Stimulated activated CD4-positive, alpha-beta T cell treated with anti-CD3 and anti-CD28 coated beads, TNF-alpha, amount 100 ng/mL, for 24 hours (primary cell): Measurements from ENCODE around the gene ALX1.

Experiments used
- DNase-seq, 3 experiments: peaks; one replicate each; pipeline ENCODE4 v3.0.0-alpha.2; 2020; ENCODE audit warnings: low read depth in 3 of 3

ALX1 gene

GRCh38 chr12:85280165-85280983, at the start of gene ALX1:
ALX1 (plus strand) TSS chr12:85280220; CDS start chr12:85280262, 42 bp downstream.
- no peak for DNase-seq

DNA sequence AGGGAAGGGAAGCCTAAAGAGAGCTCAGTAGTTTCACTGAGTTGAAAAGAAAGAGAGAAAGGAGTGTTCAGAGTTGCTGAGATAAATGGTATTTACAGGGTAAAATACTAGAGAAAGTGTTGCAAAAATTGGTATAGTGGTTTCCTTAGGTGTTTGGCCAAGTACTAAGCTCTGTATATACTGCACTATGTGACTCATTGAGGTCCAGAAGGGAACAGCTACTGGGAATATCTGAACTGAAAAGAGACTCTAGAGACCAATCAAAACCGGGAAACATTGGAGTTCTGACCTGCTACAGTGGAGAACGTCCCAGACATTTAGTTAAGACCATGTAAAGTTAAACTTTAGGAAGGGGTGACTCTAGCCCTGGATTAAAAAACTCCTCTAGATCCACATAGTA, 42.7 kb upstream of the ALX1 start:
- no peak for DNase-seq

DNA sequence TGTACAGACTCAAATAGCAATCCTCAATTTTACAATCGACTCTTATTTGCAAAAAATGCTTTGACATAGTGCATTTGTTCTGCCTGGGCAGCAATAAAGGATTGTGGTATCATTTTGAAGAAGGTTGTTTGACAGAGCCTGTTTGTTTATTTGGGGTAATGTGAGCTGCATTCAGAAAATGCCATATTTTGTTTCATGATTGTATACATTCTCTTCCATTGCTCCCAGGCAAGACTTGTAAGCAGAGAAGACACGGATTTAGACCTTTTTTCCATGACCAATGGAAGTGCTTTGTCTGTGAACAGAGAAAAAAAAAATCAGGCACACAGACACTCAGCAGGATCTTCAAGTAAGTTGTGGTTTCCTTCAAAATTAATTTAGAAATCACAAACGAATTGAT, 35.5 kb upstream of the ALX1 start:
- DNase-seq, result no peak

- DNase-seq, result no peak
These were observed 26.2 kb upstream of the ALX1 start for GRCh38 chr12:85253853-85254252.

- no peak for DNase-seq
These were observed 22.3 kb upstream of the ALX1 start for GRCh38 chr12:85257671-85258070.

DNA sequence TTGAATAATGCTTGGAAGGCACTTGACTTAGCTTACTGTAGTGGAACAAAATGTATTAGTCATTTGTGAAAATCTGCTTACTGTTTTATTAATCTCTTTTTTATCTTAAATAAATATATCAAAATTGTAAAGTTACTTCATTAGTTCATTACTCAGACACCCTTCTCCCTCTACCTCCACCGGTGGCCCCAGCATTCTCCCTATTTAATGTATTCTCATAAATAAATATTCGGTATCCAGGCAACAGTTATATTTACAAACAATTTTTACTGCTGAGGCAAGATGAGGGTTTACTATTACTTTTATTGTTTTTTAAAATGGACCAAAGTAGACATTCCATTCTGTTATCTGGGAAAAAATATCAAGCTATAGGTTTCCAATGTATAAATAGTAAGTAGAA, 19.6 kb upstream of the ALX1 start:
- no peak for DNase-seq

- DNase-seq, result no peak
These were observed 19.1 kb upstream of the ALX1 start for GRCh38 chr12:85260896-85261295.

DNA sequence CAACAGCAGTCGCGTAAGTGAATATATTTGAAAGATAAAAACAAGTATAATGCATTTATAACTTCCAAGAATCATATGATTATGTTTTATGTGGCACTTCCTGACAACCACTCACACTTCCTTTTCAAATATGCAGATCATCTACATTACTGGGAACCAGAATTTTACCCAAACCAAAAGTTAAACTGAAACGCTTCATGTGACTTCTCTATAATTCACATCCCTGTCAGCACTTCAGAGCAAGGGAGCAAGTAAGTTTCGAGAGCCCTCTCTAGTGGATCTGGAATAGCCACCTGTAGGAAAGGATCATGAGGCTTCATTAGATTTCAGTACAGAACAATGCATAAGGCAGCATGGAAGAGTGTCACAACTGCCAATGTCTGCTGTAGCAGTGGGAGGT, 13.7 kb upstream of the ALX1 start:
- no peak for DNase-seq

GRCh38 chr12:85273381-85274314, 6.4 kb upstream of the ALX1 start:
- no peak for DNase-seq

DNA sequence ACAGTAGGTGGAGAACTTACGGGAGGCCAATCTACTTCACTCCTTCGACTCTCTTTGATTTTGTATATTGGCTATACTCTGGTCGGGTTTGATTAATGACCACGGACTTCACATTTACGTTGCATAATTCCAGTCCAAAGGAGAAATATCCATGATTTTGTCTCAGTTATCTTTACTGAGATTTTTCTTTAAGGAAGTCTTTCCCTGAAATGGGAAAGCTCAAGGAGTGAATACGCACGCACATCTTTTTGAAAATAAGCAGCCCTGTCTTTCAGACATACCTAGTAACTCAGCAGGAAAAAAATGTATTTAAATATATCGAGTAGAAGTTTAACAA, 5.7 kb upstream of the ALX1 start:
- no peak for DNase-seq

DNA sequence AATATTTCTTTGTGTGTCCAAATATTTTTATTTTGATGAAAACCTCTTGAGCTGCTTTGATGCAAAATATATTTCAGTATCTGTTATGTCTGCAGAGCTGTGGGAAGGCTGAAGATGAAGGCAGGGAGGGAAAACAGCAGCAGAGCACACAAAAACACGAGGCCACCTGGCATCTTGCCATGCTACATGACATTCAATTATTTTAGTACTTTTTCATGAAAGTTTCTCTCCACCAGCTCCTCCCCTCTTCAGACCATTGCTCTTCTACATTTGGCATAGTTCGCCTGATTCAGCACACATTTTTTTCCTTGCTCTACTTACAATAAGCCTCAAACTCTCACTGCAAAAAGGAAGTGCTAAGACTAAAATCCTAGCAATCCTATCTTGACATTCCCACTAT, 4.6 kb upstream of the ALX1 start:
- DNase-seq, result no peak

- no peak for DNase-seq
These were observed 2.8 kb upstream of the ALX1 start for GRCh38 chr12:85277191-85277590.

- no peak for DNase-seq
These were observed 2.0 kb upstream of the ALX1 start for GRCh38 chr12:85277900-85278597.

GRCh38 chr12:85278598-85279448, 1.2 kb upstream of the ALX1 start:
- no peak for DNase-seq

GRCh38 chr12:85279449-85280164, 413 bp upstream of the ALX1 start:
- no peak for DNase-seq

- DNase-seq, result no peak
These were observed 1.1 kb downstream of the ALX1 start for GRCh38 chr12:85280984-85281630.

DNA sequence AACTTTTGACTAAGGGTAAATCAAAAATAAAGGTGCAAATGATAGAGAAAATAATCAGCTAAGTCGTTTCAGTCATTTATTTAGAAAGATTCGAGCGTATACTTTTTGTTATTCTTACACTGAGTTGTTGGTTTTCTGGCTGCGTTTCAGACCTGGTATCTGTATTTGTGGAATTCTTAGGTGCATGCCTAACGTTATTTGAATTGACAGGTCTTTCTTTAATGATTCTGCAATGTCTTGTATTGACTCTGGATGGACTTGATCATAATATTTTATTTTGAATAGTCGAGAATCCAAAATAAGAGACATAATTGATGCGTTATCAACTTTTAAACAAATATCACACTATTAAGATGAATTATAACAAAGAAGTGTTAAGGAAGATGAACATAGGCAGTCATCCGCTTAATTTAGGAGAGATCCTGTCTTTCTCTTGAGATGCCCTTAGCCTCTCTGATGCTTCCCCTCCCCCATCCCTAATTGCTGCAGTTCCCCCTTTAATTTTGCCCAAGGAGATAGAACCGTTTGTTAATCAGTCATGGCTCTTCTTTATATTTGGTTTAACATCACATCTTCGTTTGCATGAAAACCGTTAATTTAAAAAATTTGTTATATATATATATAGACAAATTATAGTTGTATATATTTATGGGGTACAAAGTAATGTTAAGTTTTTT, 1.8 kb downstream of the ALX1 start:
- no peak for DNase-seq

DNA sequence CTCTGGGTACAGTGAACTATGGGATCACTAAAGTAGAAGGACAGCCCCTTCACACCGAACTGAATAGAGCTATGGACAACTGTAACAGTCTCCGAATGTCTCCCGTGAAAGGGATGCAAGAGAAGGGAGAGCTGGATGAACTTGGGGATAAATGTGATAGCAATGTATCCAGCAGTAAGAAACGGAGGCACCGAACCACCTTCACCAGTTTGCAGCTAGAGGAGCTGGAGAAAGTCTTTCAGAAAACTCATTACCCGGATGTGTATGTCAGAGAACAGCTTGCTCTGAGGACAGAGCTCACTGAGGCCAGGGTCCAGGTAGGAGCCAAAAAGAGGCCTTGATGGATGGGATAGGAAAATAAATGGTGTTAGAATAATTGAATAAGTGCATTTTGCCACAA, 3.5 kb downstream of the ALX1 start:
- no peak for DNase-seq

DNA sequence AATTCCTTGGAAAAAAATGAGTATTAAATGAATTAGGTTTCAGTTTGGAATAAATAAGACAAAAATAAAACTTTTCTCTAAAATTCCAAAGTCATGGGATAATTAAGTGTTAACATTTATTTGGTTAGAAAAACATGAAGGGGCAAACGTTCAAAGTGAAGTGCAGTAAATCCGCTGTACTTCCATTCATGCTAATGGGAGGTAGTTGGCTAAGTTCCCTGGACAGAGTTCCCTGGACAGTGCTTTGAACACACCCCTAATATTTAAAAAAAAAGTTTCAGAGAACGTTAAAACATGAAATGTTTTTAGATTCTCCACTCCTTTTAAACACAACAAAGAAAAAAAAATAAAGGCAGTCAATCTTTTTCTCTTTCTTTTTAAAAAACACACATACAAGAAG, 16.3 kb downstream of the ALX1 start:
- no peak for DNase-seq

- DNase-seq, result no peak
These were observed 19.0 kb downstream of the ALX1 start for GRCh38 chr12:85299053-85299452.
